ENCODE data around the gene POLDIP2. TPM values are rescaled to one million over a fixed set of nuclear protein-coding genes. Genes with fewer than 3 reads are reported as not detected.

Gene POLDIP2
- total RNA-seq, 1 experiment from 2014 or later = 95.1 TPM

- no peak within 1 kb of the TSS for H3K4me3 ChIP-seq
- no peak for DNase-seq
- no peaks in the 10 kb centered on the region for H3K27me3 ChIP-seq
- H3K27ac ChIP-seq = no peak within 1 kb of the TSS
- no peaks in the 10 kb centered on the region for H3K4me1 ChIP-seq
- H3K9me3 ChIP-seq (replicated peaks) = no peaks in the 10 kb centered on the region
- peaks cover 14% of the 10 kb centered on the region for H3K36me3 ChIP-seq
These were observed 7.5 kb upstream of the POLDIP2 start, which contains the start of gene SEBOX for GRCh38 chr17:28364665-28365363. Gene SEBOX (minus strand): TSS chr17:28365199. CDS start chr17:28365151, 48 bp downstream.

- no peaks in the 10 kb centered on the region for H3K4me1 ChIP-seq
- no peaks in the 10 kb centered on the region for H3K27me3 ChIP-seq
- no peaks in the 10 kb centered on the region for H3K9me3 ChIP-seq (replicated peaks)
- H3K27ac ChIP-seq = no peak overlapping the region
- no peak for DNase-seq
- H3K36me3 ChIP-seq = peaks cover 18% of the 10 kb centered on the region
- no peak overlapping the region for H3K4me3 ChIP-seq
These were observed 6.7 kb upstream of the POLDIP2 start for GRCh38 chr17:28363776-28364650.

- H3K4me3 ChIP-seq = no peak overlapping the region
- H3K27ac ChIP-seq = no peak overlapping the region
- H3K9me3 ChIP-seq (replicated peaks) = no peaks in the 10 kb centered on the region
- no peak for DNase-seq
- no peaks in the 10 kb centered on the region for H3K4me1 ChIP-seq
- H3K27me3 ChIP-seq = no peaks in the 10 kb centered on the region
- peaks cover 18% of the 10 kb centered on the region for H3K36me3 ChIP-seq
These were observed 5.9 kb upstream of the POLDIP2 start for GRCh38 chr17:28363186-28363585.

DNA sequence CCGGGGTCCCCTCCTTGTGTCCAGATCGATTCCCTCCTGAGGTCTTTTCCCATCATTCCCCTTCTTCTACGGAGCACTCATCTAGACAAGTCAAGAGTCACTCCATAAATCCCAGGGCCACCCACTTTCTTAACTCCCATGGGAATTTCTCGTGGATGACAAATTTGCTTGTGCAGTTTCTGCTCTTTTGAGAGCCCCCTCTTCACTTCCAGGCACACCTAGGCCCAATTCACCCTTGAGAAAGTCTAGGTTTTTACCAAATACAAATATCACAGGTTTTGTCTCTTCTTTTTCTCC, 522 bp upstream of the POLDIP2 start:
- peaks cover 34% of the 10 kb centered on the region for H3K36me3 ChIP-seq
- no peak for DNase-seq
- peak overlapping the region; percentile 93 for H3K4me3 ChIP-seq
- peaks cover 6% of the 10 kb centered on the region; the same call in 1 of the 2 replicates for H3K4me1 ChIP-seq
- H3K27ac ChIP-seq = peak overlapping the region; percentile 71
- no peaks in the 10 kb centered on the region for H3K9me3 ChIP-seq (replicated peaks)
- H3K27me3 ChIP-seq = no peaks in the 10 kb centered on the region

DNA sequence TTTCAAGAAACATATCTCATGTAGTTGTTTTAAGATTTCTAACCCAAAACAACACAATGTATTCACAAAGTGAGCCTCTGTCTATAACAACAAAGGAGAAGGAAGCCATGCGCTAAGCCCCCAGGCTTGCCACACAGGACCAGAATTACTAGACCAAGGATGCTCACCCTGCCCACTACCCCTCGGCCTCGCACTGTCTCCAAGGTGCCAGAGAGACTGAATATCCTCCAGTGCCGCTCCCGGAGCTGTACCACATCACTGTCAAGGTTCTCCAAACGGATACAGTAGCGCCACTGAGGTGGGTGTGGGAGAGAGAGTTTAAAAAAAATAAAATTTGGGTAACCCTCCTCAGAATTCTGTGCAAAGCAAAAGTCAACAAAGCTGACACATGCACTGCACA, 7.1 kb downstream of the POLDIP2 start:
- no peak overlapping the region for H3K4me3 ChIP-seq
- H3K4me1 ChIP-seq = no peaks in the 10 kb centered on the region
- H3K9me3 ChIP-seq (replicated peaks) = no peaks in the 10 kb centered on the region
- H3K27me3 ChIP-seq = no peaks in the 10 kb centered on the region
- no peak overlapping the region for H3K27ac ChIP-seq
- no peak for DNase-seq
- H3K36me3 ChIP-seq = peaks cover 79% of the 10 kb centered on the region

DNA sequence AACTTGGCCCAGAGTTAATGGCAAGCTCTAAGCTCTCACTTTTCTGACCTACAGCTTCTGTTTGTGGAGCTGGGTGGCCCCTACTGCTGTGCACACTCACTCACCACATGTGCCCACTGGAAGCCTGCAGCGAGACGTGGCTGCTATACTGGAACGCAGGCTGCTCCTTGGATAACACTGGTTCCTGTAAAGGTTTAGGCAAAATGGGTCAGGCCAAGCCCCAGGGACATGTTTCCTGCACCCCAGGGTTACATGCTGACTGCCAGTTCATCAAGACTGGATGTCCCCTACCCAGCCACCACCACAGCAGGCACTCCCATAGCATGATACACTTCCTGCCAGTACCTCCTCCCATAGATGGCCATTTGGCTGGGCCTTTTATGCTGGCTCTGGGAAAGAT, 8.3 kb downstream of the POLDIP2 start:
- H3K27ac ChIP-seq = no peak overlapping the region
- H3K4me3 ChIP-seq = no peak overlapping the region
- H3K9me3 ChIP-seq (replicated peaks) = no peaks in the 10 kb centered on the region
- DNase-seq = no peak
- H3K36me3 ChIP-seq = peaks cover 74% of the 10 kb centered on the region
- H3K4me1 ChIP-seq = no peaks in the 10 kb centered on the region
- no peaks in the 10 kb centered on the region for H3K27me3 ChIP-seq

DNA sequence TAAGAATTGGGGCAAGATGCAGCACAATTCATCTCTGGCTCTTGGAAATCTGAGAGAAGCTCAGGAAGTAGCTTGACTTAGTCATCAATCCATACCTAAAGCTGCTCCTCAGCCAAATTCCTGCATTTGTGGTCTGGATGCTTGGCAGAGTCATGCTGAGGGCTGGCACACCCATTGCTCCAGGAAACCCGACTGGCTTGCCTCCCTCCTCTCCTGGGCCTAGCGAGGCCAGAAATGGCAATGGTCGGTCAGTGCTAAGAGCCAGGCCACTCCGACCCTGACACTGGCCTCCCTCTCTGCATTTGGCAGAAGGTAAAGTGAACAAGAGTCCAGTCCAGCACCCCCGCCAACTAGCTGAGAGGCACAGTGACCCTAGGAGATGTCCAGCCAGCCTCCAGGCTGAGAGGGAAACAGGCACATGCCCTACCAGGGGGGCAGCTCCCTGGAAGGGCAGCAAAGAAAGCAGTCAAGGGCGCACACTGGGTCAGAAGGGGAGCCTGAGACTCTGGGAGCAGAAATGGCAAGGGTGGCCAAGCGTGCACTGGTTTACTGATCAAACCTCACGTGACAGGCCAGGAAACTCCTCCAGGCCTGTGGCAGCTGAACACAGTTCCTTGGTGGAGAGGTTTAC, 10.0 kb downstream of the POLDIP2 start:
- H3K4me1 ChIP-seq = no peaks in the 10 kb centered on the region
- peaks cover 73% of the 10 kb centered on the region for H3K36me3 ChIP-seq
- no peaks in the 10 kb centered on the region for H3K9me3 ChIP-seq (replicated peaks)
- no peak overlapping the region for H3K27ac ChIP-seq
- DNase-seq = no peak
- no peak overlapping the region for H3K4me3 ChIP-seq
- no peaks in the 10 kb centered on the region for H3K27me3 ChIP-seq

DNA sequence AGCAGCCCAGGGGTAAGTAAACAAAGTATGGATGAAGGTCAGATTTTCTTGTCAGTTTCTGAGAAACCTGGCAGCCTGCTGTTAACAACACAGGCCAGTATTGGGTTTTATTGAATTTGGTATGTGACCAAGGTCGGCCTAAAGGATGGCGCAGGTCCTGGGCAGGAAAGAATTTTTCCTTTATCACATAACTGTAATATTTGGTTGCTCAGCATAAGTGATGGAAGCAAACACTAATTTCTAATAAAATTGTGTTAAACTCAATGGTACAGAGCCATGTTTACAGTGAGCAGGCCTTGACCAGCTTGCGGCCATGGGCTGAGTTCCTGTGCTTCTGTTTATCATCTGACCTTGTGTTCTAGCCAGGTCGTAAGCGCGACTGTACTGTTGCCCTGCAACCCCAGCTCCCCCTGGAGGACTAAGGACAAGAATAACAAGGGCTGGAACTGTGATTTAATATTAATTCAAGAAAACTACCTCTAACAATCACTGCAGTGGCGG, 10.5 kb downstream of the POLDIP2 start:
- H3K36me3 ChIP-seq = peaks cover 75% of the 10 kb centered on the region
- no peaks in the 10 kb centered on the region for H3K9me3 ChIP-seq (replicated peaks)
- no peak overlapping the region for H3K27ac ChIP-seq
- no peaks in the 10 kb centered on the region for H3K4me1 ChIP-seq
- DNase-seq = peak in 1 of 2 experiments; percentile 36
- H3K4me3 ChIP-seq = no peak overlapping the region
- no peaks in the 10 kb centered on the region for H3K27me3 ChIP-seq

DNA sequence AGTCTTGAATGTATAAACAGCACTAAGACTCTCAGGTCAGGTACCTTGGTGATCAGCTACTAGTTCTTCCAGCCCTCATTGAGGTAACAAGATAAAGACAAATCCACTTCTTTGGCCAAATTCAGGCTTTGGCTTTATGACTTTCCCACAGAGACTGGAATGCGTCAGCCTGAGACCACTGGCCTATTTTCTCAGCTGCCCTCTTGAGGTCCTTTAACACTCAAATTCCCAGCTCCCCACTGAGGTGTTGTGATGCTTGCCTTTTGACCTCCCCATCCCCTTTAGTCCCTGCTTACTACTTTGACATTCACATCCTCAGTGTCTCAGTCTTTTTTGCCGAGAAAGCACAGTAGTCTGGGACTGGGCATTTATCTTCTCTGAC, 11.1 kb downstream of the POLDIP2 start:
- no peak for DNase-seq
- Histone ChIP-seq H3K27me3 (no peaks in the 10 kb centered on the region), H3K9me3 (replicated peaks) (no peaks in the 10 kb centered on the region), H3K27ac (no peak overlapping the region), H3K4me3 (no peak overlapping the region), H3K36me3 (peaks cover 74% of the 10 kb centered on the region), H3K4me1 (no peaks in the 10 kb centered on the region)

DNA sequence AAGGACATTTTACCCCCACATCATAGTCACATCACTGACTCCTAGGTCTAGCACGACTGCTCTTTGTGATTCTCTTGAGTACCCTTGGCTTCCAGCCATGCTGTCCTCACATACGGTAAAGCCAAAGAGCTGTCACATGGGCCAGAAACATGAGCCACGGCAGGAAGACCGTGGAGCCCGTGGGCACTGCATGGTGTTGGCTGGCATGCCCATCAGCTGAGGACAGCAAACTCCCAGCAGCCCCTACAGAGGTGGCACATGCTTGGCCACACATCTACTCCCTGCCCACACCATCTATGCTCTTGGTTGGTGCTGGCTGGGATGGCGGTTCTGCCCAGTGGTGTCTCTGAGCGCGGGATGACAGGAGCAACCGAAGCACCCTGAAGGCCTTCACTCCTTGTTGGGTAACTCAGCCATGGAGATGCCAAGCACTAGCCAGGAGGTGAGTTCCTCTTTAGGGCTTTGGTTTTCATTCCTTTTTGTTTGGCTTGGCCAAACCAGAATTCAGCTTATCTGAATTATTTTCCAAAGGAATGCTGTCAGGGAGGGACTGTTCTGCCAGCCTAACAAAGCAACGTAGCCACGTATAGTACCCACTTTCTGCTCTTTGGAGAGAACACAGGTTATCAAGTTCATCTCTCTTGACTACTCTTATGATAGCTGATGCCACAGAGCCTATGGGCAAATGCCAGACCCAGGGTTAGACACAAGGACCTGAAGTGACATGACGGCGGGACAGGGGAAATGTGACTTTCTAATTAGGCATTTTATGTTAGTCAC, 11.7 kb downstream of the POLDIP2 start:
- Histone ChIP-seq H3K4me3 (no peak overlapping the region), H3K36me3 (peaks cover 74% of the 10 kb centered on the region), H3K27me3 (no peaks in the 10 kb centered on the region), H3K9me3 (replicated peaks) (no peaks in the 10 kb centered on the region), H3K27ac (no peak overlapping the region), H3K4me1 (no peaks in the 10 kb centered on the region)
- DNase-seq = no peak

GRCh38 chr17:28344435-28344901, 12.9 kb downstream of the POLDIP2 start:
- H3K4me3 ChIP-seq = no peak overlapping the region
- H3K27ac ChIP-seq = no peak overlapping the region
- no peaks in the 10 kb centered on the region for H3K27me3 ChIP-seq
- no peaks in the 10 kb centered on the region for H3K4me1 ChIP-seq
- peaks cover 66% of the 10 kb centered on the region for H3K36me3 ChIP-seq
- no peaks in the 10 kb centered on the region for H3K9me3 ChIP-seq (replicated peaks)
- DNase-seq = no peak

DNA sequence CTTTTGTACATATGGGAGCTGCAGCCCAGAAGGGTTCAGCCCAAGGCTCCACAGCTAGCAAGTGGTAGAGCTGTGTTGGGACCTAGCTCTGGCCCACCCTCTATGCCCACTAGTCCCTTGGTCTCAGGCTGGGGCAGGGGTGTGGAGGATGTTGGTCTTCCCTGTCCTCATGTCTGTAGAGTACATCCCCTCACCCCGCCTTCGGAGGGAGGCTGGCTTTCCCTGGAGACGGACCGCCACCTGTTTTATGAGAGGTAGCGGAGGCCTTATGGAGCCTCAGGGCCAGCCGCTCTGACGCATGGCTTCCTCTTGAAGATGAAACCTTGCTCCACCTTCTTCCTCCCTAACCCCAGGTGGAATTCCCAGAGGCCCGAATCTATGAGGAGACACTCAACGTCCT, 13.3 kb downstream of the POLDIP2 start:
- Histone ChIP-seq H3K27ac (no peak overlapping the region), H3K4me3 (no peak overlapping the region), H3K9me3 (replicated peaks) (no peaks in the 10 kb centered on the region), H3K36me3 (peaks cover 65% of the 10 kb centered on the region), H3K27me3 (no peaks in the 10 kb centered on the region), H3K4me1 (no peaks in the 10 kb centered on the region)
- no peak for DNase-seq

DNA sequence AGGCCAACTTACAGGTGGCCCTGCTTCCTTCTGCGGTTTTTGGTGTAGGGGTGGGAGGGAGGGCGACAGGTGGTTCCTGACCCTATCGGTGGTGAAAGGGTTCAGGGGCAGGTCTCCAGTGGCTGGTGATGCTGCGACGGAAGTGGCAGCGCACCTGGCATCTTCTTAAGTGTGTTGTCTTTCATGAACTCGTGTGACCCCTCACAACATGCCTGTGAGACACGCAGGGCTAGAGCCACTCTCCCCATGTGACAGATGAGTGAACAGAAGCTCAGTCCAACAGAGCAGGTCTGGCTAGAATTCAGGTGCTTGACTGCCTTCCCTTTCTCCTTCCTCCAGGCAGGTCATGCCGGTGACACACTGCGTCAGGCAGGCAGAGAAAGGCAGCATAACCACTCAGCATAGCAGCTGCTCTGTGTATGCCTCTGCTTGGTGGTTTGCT, 13.8 kb downstream of the POLDIP2 start:
- DNase-seq = no peak
- peaks cover 60% of the 10 kb centered on the region for H3K36me3 ChIP-seq
- no peaks in the 10 kb centered on the region for H3K4me1 ChIP-seq
- no peaks in the 10 kb centered on the region for H3K27me3 ChIP-seq
- H3K27ac ChIP-seq = no peak overlapping the region
- H3K4me3 ChIP-seq = no peak overlapping the region
- H3K9me3 ChIP-seq (replicated peaks) = no peaks in the 10 kb centered on the region

DNA sequence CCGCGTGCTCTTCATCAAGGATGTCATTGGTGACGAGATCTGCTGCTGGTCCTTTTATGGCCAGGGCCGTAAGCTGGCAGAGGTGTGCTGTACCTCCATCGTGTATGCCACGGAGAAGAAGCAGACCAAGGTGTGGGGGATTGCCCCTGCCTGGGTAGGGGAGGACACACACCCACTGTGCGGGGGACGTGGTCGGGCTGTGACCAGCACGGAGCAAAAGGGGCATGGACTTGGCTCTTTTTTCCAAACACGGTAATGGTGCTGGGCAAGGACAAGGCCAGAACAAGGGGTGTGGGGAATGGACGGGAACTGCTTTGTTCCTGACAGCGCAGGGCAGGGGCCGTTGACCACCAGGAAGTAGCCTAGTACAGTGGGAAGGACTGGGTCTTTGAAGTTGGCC, 15.0 kb downstream of the POLDIP2 start:
- DNase-seq = no peak
- Histone ChIP-seq H3K36me3 (peaks cover 48% of the 10 kb centered on the region), H3K4me1 (no peaks in the 10 kb centered on the region; the same call in 1 of the 2 replicates), H3K27ac (no peak overlapping the region), H3K4me3 (no peak overlapping the region), H3K27me3 (no peaks in the 10 kb centered on the region), H3K9me3 (replicated peaks) (no peaks in the 10 kb centered on the region)

Measured in SJCRH30 (cell line).